ENCODE results near the gene PECR. TPM values are rescaled to one million over a fixed set of nuclear protein-coding genes. Genes with fewer than 3 reads are reported as not detected.

Gene PECR
- total and polyA plus RNA-seq, 7 experiments from 2014 or later, result 15.7 to 34.4 (median 23.4) TPM

DNA sequence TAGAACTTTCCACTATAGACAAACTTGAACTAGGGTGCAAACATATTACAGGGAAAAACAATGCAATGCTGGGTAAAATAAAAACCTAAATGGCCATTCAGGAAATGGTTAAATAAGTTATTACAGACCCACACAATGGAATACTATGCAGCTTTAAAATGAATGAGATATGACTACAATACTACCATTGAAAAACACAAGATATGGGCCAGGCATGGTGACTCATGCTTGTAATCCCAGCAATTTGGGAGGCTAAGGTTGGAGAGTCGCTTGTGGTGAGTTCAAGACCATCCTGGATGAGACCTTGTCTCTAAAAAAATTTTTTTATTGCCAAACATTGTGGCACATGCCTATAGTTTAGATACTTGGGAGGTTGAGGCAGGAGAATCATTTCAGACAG lies 6.8 kb downstream of the PECR start:
- Histone ChIP-seq H3K36me3 (ENCODE audit: control insufficient read depth in 2 of 3, insufficient read depth in 3 of 3, low read length in 3 of 3) (peaks cover 0 to 8% (median 5%) of the 10 kb centered on the region in 3 experiments), H3K4me1 (ENCODE audit: control insufficient read depth in 2 of 2, insufficient read depth in 2 of 2, low read length in 2 of 2) (peaks cover 4 to 23% of the 10 kb centered on the region in 2 donors), H3K27me3 (ENCODE audit: control insufficient read depth in 2 of 2, insufficient read depth in 2 of 2, low read length in 2 of 2) (no peaks in the 10 kb centered on the region), H3K27ac (ENCODE audit: low read depth, low read length) (no peak overlapping the region), H3K4me3 (ENCODE audit: low read length) (no peak overlapping the region), H3K9me3 (ENCODE audit: control insufficient read depth in 2 of 3, low read length in 3 of 3) (no peaks in the 10 kb centered on the region)
- Mint-ChIP-seq H3K4me3 (peak overlapping the region in 2 of 10 donors; percentile 25 to 33), H3K27ac (peak overlapping the region in 6 of 9 donors; percentile 9 to 72 (median 26)), H3K36me3 (peaks cover 0 to 31% (median 6%) of the 10 kb centered on the region in 5 donors), H3K4me1 (peaks cover 17 to 52% (median 44%) of the 10 kb centered on the region in 7 donors), H3K9me3 (no peaks in the 10 kb centered on the region), H3K27me3 (no peaks in the 10 kb centered on the region)
- POLR2A ChIA-PET, result interaction anchor here (0.9 to 2.3 kb wide), 5 partner anchors 9 to 35 kb away, joined by 3 to 8 read pairs (median 3); no protein-coding TSS in a partner anchor
- no peak for DNase-seq
- CTCF ChIA-PET, result interaction anchor here (1.3 to 1.5 kb wide), 2 partner anchors 9 to 59 kb away, joined by 4 read pairs; no protein-coding TSS in a partner anchor
- intact Hi-C loops (cut with micrococcal nuclease), result loop anchor here in 1 of 2 donors (1.0 kb wide), 1 partner anchor 10 kb away; no protein-coding TSS in a partner anchor
- no peak for ATAC-seq

DNA sequence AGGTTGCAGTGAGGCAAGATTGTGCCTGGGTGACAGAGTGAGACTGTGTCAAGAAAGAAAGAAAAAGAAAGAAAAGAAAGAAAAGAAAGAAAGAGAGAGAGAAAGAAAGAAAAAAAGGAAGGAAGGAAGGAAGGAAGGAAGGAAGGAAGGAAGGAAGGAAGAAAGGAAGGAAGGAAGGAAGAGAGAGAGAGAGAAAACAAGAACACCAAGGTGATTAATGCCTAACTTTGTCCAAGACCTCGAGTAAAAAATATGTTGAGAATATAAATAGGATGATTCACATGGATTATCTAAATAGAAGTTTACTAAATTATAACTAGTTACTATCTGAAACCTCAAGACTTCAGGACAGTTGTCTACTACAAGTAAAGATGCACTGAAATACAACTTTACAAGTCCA lies 7.2 kb downstream of the PECR start:
- Mint-ChIP-seq H3K27me3 (no peaks in the 10 kb centered on the region), H3K4me1 (peaks cover 16 to 52% (median 42%) of the 10 kb centered on the region in 7 donors), H3K36me3 (peaks cover 0 to 32% (median 6%) of the 10 kb centered on the region in 5 donors), H3K4me3 (peak overlapping the region in 3 of 10 donors; percentile 25 to 39 (median 33)), H3K9me3 (no peaks in the 10 kb centered on the region), H3K27ac (peak overlapping the region in 6 of 9 donors; percentile 38 to 72 (median 62))
- H3K4me3 ChIP-seq (ENCODE audit: low read length), result no peak overlapping the region
- intact Hi-C loops (cut with micrococcal nuclease), result no loop called here
- DNase-seq (no peak), ATAC-seq (no peak)
- no peaks in the 10 kb centered on the region for H3K27me3 ChIP-seq (ENCODE audit: control insufficient read depth in 2 of 2, insufficient read depth in 2 of 2, low read length in 2 of 2)
- ChIA-PET CTCF (interaction anchor here (1.0 to 1.5 kb wide), 3 partner anchors 9 to 58 kb away, joined by 4 read pairs; no protein-coding TSS in a partner anchor), POLR2A (interaction anchor here (1.0 to 1.3 kb wide), 2 partner anchors 9 to 30 kb away, joined by 3 read pairs; no protein-coding TSS in a partner anchor)
- no peak overlapping the region for H3K27ac ChIP-seq (ENCODE audit: low read depth, low read length)
- H3K9me3 ChIP-seq (ENCODE audit: control insufficient read depth in 2 of 3, low read length in 3 of 3), result no peaks in the 10 kb centered on the region
- H3K4me1 ChIP-seq (ENCODE audit: control insufficient read depth in 2 of 2, insufficient read depth in 2 of 2, low read length in 2 of 2), result peaks cover 4 to 24% of the 10 kb centered on the region in 2 donors
- peaks cover 0 to 8% (median 5%) of the 10 kb centered on the region in 3 experiments for H3K36me3 ChIP-seq (ENCODE audit: control insufficient read depth in 2 of 3, insufficient read depth in 3 of 3, low read length in 3 of 3)

DNA sequence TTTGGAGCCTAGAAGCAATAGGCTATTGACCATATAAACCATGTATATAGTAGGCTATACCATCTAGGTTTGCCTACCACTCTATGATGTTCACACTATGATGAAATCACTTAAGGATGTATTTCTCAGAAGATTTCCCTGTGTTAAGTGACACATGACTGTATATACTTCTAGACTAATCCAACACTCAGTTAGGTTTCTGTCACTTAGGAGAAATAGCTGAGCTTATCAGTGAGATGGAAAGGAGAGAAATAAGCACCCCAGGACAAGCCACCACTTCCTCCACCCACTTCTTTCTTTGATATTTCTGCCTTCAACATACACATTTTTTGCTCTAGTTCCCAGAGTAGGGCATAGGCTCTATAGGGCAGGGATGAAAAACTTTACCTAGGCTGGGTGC lies 7.8 kb downstream of the PECR start:
- CTCF ChIA-PET, result interaction anchor here (1.0 kb wide), 1 partner anchor 9 kb away, joined by 4 read pairs; no protein-coding TSS in a partner anchor
- no peak for DNase-seq
- intact Hi-C loops (cut with micrococcal nuclease), result no loop called here
- Histone ChIP-seq H3K4me1 (ENCODE audit: control insufficient read depth in 2 of 2, insufficient read depth in 2 of 2, low read length in 2 of 2) (peaks cover 4 to 27% of the 10 kb centered on the region in 2 donors), H3K9me3 (ENCODE audit: control insufficient read depth in 2 of 3, low read length in 3 of 3) (no peaks in the 10 kb centered on the region), H3K36me3 (ENCODE audit: control insufficient read depth in 2 of 3, insufficient read depth in 3 of 3, low read length in 3 of 3) (peaks cover 0 to 8% (median 5%) of the 10 kb centered on the region in 3 experiments), H3K27ac (ENCODE audit: low read depth, low read length) (no peak overlapping the region), H3K27me3 (ENCODE audit: control insufficient read depth in 2 of 2, insufficient read depth in 2 of 2, low read length in 2 of 2) (no peaks in the 10 kb centered on the region), H3K4me3 (ENCODE audit: low read length) (no peak overlapping the region)
- POLR2A ChIA-PET, result interaction anchor here (1.0 to 1.3 kb wide), 3 partner anchors 10 to 35 kb away, joined by 3 read pairs; partner anchors contain the start of gene XRCC5
- H3K4me3 Mint-ChIP-seq, result peak overlapping the region in 1 of 10 donors; percentile 25
- no peak for ATAC-seq
- peaks cover 15 to 52% (median 43%) of the 10 kb centered on the region in 7 donors for H3K4me1 Mint-ChIP-seq
- peak overlapping the region in 6 of 9 donors; percentile 12 to 69 (median 39) for H3K27ac Mint-ChIP-seq
- no peaks in the 10 kb centered on the region for H3K27me3 Mint-ChIP-seq
- no peaks in the 10 kb centered on the region for H3K9me3 Mint-ChIP-seq
- H3K36me3 Mint-ChIP-seq, result peaks cover 0 to 36% (median 6%) of the 10 kb centered on the region in 5 donors

DNA sequence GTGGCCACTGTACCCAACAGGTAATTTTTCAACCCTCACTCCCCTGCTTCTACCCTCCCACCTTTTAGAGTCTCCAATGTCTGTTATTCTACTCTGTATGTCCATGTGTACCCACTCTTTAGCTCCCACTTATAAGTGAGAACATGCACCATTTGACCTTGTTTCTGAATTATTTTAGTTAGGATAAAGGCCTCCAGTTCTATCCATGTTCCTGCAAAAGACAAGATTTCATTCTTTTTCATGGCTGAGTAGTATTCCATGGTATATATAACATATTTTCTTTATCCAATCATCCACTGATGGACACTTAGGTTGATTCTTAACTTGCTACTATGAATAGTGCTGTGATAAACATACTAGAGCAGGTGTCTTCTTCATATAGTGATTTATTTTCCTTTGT lies 9.1 kb downstream of the PECR start:
- H3K27ac Mint-ChIP-seq, result no peak overlapping the region
- Histone ChIP-seq H3K4me1 (ENCODE audit: control insufficient read depth in 2 of 2, insufficient read depth in 2 of 2, low read length in 2 of 2) (peaks cover 4 to 22% of the 10 kb centered on the region in 2 donors), H3K27ac (ENCODE audit: low read depth, low read length) (no peak overlapping the region), H3K4me3 (ENCODE audit: low read length) (no peak overlapping the region), H3K27me3 (ENCODE audit: control insufficient read depth in 2 of 2, insufficient read depth in 2 of 2, low read length in 2 of 2) (no peaks in the 10 kb centered on the region), H3K9me3 (ENCODE audit: control insufficient read depth in 2 of 3, low read length in 3 of 3) (no peaks in the 10 kb centered on the region), H3K36me3 (ENCODE audit: control insufficient read depth in 2 of 3, insufficient read depth in 3 of 3, low read length in 3 of 3) (peaks cover 0 to 8% (median 5%) of the 10 kb centered on the region in 3 experiments)
- H3K4me1 Mint-ChIP-seq, result peaks cover 22 to 62% (median 53%) of the 10 kb centered on the region in 7 donors
- H3K4me3 Mint-ChIP-seq, result no peak overlapping the region
- ATAC-seq (no peak), DNase-seq (no peak)
- POLR2A ChIA-PET, result interaction anchor here (0.6 to 2.3 kb wide), 2 partner anchors 9 to 12 kb away, joined by 3 to 6 read pairs; partner anchors contain the start of genes PECR and TMEM169
- peaks cover 0 to 36% (median 6%) of the 10 kb centered on the region in 5 donors for H3K36me3 Mint-ChIP-seq
- intact Hi-C loops (cut with micrococcal nuclease), result no loop called here
- H3K27me3 Mint-ChIP-seq, result no peaks in the 10 kb centered on the region
- H3K9me3 Mint-ChIP-seq, result no peaks in the 10 kb centered on the region
- CTCF ChIA-PET, result no interaction called here

DNA sequence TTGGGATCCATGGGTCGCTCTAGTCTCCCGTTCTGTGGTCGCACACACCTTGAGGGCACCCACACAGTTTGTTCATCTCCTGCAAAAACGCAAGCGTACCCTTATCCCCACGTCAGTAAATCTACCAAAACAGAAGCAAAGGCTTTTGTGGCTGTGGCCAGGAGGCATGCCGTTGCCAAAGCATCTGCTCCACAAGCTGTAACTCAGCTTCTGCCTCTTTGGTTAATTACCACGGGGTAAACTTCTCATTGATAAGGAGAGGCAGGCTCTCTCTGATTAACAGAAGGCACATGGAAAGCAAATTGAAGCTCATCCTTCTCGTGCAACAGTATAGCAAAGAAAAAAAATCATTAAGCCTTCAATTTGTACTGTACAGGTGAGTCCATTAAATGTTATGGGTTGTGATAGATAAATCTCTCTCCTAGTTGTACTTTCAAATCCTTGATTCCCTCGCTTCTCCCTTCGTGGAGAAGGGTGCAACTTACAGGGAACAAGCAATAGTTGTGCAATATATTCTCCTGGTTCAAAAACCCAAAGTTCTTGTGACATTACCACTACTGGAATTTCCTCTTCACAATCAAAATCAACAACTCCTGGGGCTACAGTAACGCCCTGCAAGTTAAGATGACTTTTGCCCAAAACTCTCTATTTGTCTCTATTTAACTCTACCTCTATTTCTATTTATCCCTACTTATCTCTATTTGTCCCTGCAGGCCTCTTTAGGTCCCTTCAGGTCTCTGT lies 10.3 kb downstream of the PECR start:
- peaks cover 22 to 67% (median 58%) of the 10 kb centered on the region in 7 donors for H3K4me1 Mint-ChIP-seq
- no peaks in the 10 kb centered on the region for H3K27me3 Mint-ChIP-seq
- Histone ChIP-seq H3K9me3 (ENCODE audit: control insufficient read depth in 2 of 3, low read length in 3 of 3) (no peaks in the 10 kb centered on the region), H3K27ac (ENCODE audit: low read depth, low read length) (no peak overlapping the region), H3K4me1 (ENCODE audit: control insufficient read depth in 2 of 2, insufficient read depth in 2 of 2, low read length in 2 of 2) (peaks cover 4 to 22% of the 10 kb centered on the region in 2 donors), H3K27me3 (ENCODE audit: control insufficient read depth in 2 of 2, insufficient read depth in 2 of 2, low read length in 2 of 2) (no peaks in the 10 kb centered on the region), H3K4me3 (ENCODE audit: low read length) (no peak overlapping the region), H3K36me3 (ENCODE audit: control insufficient read depth in 2 of 3, insufficient read depth in 3 of 3, low read length in 3 of 3) (peaks cover 0 to 9% (median 5%) of the 10 kb centered on the region in 3 experiments)
- CTCF ChIA-PET, result no interaction called here
- H3K4me3 Mint-ChIP-seq, result no peak overlapping the region
- ATAC-seq (no peak), DNase-seq (no peak)
- intact Hi-C loops (cut with micrococcal nuclease), result no loop called here
- H3K36me3 Mint-ChIP-seq, result peaks cover 0 to 37% (median 6%) of the 10 kb centered on the region in 5 donors
- POLR2A ChIA-PET, result interaction anchor here (2.3 kb wide), 1 partner anchor 10 kb away, joined by 6 read pairs; the partner anchor contains the start of genes PECR and TMEM169
- peak overlapping the region in 4 of 9 donors; percentile 29 to 82 (median 40) for H3K27ac Mint-ChIP-seq
- no peaks in the 10 kb centered on the region for H3K9me3 Mint-ChIP-seq

DNA sequence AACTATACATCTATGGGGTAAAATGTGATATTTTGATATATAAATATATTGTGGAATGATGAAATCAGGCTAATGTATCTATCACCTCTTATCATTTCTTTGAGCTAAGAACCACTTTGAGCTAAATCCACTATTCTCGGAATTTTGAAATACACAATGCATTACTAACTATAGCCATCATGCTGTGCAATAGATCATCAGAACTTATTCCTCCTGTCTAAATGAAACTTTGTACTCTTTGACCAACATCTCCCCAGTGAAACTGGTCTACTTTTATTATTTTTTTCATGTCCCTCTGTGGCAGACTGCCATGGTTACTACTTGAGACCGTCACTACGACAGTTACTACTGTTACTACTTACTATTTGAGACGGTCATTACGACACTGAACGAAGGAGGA lies 11.4 kb downstream of the PECR start:
- no peaks in the 10 kb centered on the region for H3K27me3 ChIP-seq (ENCODE audit: control insufficient read depth in 2 of 2, insufficient read depth in 2 of 2, low read length in 2 of 2)
- no peak overlapping the region for H3K4me3 ChIP-seq (ENCODE audit: low read length)
- no peak overlapping the region for H3K4me3 Mint-ChIP-seq
- intact Hi-C loops (cut with micrococcal nuclease), result no loop called here
- H3K9me3 ChIP-seq (ENCODE audit: control insufficient read depth in 2 of 3, low read length in 3 of 3), result no peaks in the 10 kb centered on the region
- H3K9me3 Mint-ChIP-seq, result no peaks in the 10 kb centered on the region
- POLR2A ChIA-PET, result interaction anchor here (1.0 to 1.3 kb wide), 2 partner anchors 11 to 12 kb away, joined by 3 to 4 read pairs; partner anchors contain the start of gene TMEM169
- peaks cover 0 to 20% (median 5%) of the 10 kb centered on the region in 3 experiments for H3K36me3 ChIP-seq (ENCODE audit: control insufficient read depth in 2 of 3, insufficient read depth in 3 of 3, low read length in 3 of 3)
- CTCF ChIA-PET, result interaction anchor here (0.7 to 0.9 kb wide), 2 partner anchors 26 to 37 kb away, joined by 3 read pairs; no protein-coding TSS in a partner anchor
- DNase-seq (no peak), ATAC-seq (no peak)
- H3K27ac Mint-ChIP-seq, result no peak overlapping the region
- H3K27me3 Mint-ChIP-seq, result no peaks in the 10 kb centered on the region
- H3K27ac ChIP-seq (ENCODE audit: low read depth, low read length), result no peak overlapping the region
- peaks cover 0 to 39% (median 11%) of the 10 kb centered on the region in 5 donors for H3K36me3 Mint-ChIP-seq
- H3K4me1 Mint-ChIP-seq, result peaks cover 18 to 56% (median 47%) of the 10 kb centered on the region in 7 donors
- peaks cover 4 to 16% of the 10 kb centered on the region in 2 donors for H3K4me1 ChIP-seq (ENCODE audit: control insufficient read depth in 2 of 2, insufficient read depth in 2 of 2, low read length in 2 of 2)

All from naive thymus-derived CD4-positive, alpha-beta T cell (primary cell).